K562 (cell line): ENCODE measurements around the gene ELOB. TPM values are rescaled to one million over a fixed set of nuclear protein-coding genes. Genes with fewer than 3 reads are reported as not detected.

Experiments used
- ATAC-seq: fragments of 200-7000 bp; cut with Tn5 transposase; 3 replicates; pipeline ENCODE4 v1.9.1; 2020; ENCODE audit warnings: moderate library complexity
- BruUV-seq: library from RNA; stranded (reverse); fragments of 400-500 nt; replicated peaks from 2 replicates; lab custom pipeline; 2021; lab: Mats Ljungman, UMichigan
- CTCF ChIA-PET: fragments of 300-600 bp; formaldehyde crosslinking; extraction: SDS; loops from one replicate; lab custom pipeline; 2021; ENCODE audit warnings: low intra/inter-chr PET ratio; lab: Yijun Ruan, JAX
- POLR2A ChIA-PET: fragments of 300-600, 350-650 bp; sonication (Branson Sonifier 250); formaldehyde crosslinking; extraction: SDS; loops from one replicate; lab custom pipeline; 2021; ENCODE audit warnings: antibody characterized with exemption, inconsistent platforms; lab: Yijun Ruan, JAX
- DNase-seq, 4 experiments: peaks; one replicate each; pipeline versions ENCODE4 v3.0.0 to v3.0.0-alpha.2; 2011 to 2018; ENCODE audit warnings: low spot score in 3 of 4, mixed read lengths in 3 of 4; ENCODE audit errors: extremely low read depth in 1 of 4
- FAIRE-seq: peaks from 2 replicates; lab custom pipeline; 2011; peaks lifted over from hg19 to GRCh38; lab: Jason Lieb, UNC
- H2AFZ ChIP-seq: 2 replicates; pipeline ENCODE4 v1.6.0; 2011; ENCODE audit warnings: low read depth, low read length, control low read depth, inconsistent platforms
- H3K27ac ChIP-seq: fragments of 200-600 bp; 3 replicates; pipeline ENCODE4 v1.8.0; 2011; ENCODE audit warnings: low read depth, mild to moderate bottlenecking, control low read depth, inconsistent platforms, low read length, moderate library complexity, mixed read lengths; ENCODE audit errors: extremely low read depth
- H3K27me3 ChIP-seq, 2 experiments: fragments of 300-600 bp in 1 of 2; 2 replicates in 1 of 2; 3 replicates in 1 of 2; pipeline versions ENCODE4 v1.6.0 to v1.8.0; 2011; ENCODE audit warnings: inconsistent platforms in 2 of 2, low read length in 2 of 2, mild to moderate bottlenecking in 1 of 2, mixed read lengths in 1 of 2, moderate library complexity in 1 of 2; ENCODE audit not compliant: control insufficient read depth in 2 of 2, insufficient read depth in 2 of 2
- H3K36me3 ChIP-seq: fragments of 300-600 bp; 3 replicates; pipeline ENCODE4 v1.8.0; 2011; ENCODE audit warnings: mild to moderate bottlenecking, low read length, inconsistent platforms; ENCODE audit not compliant: control insufficient read depth, insufficient read depth
- H3K4me1 ChIP-seq, 2 experiments: fragments of 200-600 bp in 1 of 2; replicated peaks in 1 of 2; 2 replicates in 1 of 2; 3 replicates in 1 of 2; pipeline versions ENCODE4 v1.5.1 to v1.8.0; 2011; ENCODE audit warnings: inconsistent platforms in 2 of 2, low read length in 2 of 2, mild to moderate bottlenecking in 1 of 2, mixed read lengths in 1 of 2, moderate library complexity in 1 of 2; ENCODE audit not compliant: control insufficient read depth in 2 of 2, insufficient read depth in 2 of 2
- H3K4me2 ChIP-seq: 2 replicates; pipeline ENCODE4 v1.6.1; 2011; ENCODE audit warnings: low read length, control low read depth, inconsistent platforms, mixed read lengths; ENCODE audit not compliant: insufficient read depth
- H3K4me3 ChIP-seq: fragments of 200-600 bp; sonication (generic), shearing (Covaris generic); 2 replicates; pipeline ENCODE4 v1.5.1; 2016; ENCODE audit warnings: control low read depth, inconsistent platforms
- H3K79me2 ChIP-seq: fragments of 200-600 bp; 3 replicates; pipeline ENCODE4 v1.8.0; 2011; ENCODE audit warnings: low read length, inconsistent platforms; ENCODE audit not compliant: control insufficient read depth, insufficient read depth
- H3K9ac ChIP-seq, 2 experiments: 2 replicates each; pipeline versions ENCODE4 v1.6.0 to v1.6.1; 2011; ENCODE audit warnings: low read depth in 2 of 2, low read length in 2 of 2, control low read depth in 1 of 2, inconsistent platforms in 1 of 2, mild to moderate bottlenecking in 1 of 2, mixed read lengths in 1 of 2; ENCODE audit not compliant: insufficient read depth in 1 of 2
- H3K9me1 ChIP-seq: one replicate; pipeline ENCODE4 v1.6.0; 2011; ENCODE audit warnings: inconsistent platforms, mild to moderate bottlenecking, low read length, moderate library complexity; ENCODE audit not compliant: control insufficient read depth, insufficient read depth
- H3K9me3 ChIP-seq: replicated peaks from 2 replicates; pipeline ENCODE4 v1.5.1; 2011; ENCODE audit warnings: low read depth, low read length, inconsistent platforms; ENCODE audit not compliant: control insufficient read depth, insufficient read depth
- H4K20me1 ChIP-seq: replicated peaks from 2 replicates; pipeline ENCODE4 v1.6.1; 2011; ENCODE audit warnings: low read length, inconsistent platforms, mixed read lengths; ENCODE audit not compliant: control insufficient read depth, insufficient read depth
- ARID3A ChIP-seq: IDR thresholded peaks from 2 replicates; pipeline ENCODE4 v1.6.1; 2012; ENCODE audit warnings: low read depth, low read length, improper control_type of control experiment, borderline replicate concordance
- DPF2 ChIP-seq: fragments of 450-650 bp; IDR thresholded peaks from 2 replicates; pipeline ENCODE4 v1.6.1; 2016
- FOXM1 ChIP-seq, 2 experiments: fragments of 450-650 bp in 1 of 2; sonication (generic) in 1 of 2; formaldehyde crosslinking in 1 of 2; IDR thresholded peaks; 2 replicates each; pipeline versions ENCODE4 v1.6.1 to v1.9.0; 2017 to 2022; ENCODE audit warnings: low read depth in 2 of 2, mild to moderate bottlenecking in 2 of 2, missing genetic modification reagents in 1 of 2, moderate library complexity in 1 of 2
- FOXP4 ChIP-seq: sonication (generic); formaldehyde crosslinking; IDR thresholded peaks from 2 replicates; pipeline ENCODE4 v1.8.0; 2022; ENCODE audit warnings: mild to moderate bottlenecking, missing genetic modification reagents, borderline replicate concordance
- FUS ChIP-seq: fragments of 200-400 bp; formaldehyde crosslinking; optimal IDR thresholded peaks from 2 replicates; pipeline ENCODE3; 2017; ENCODE audit warnings: low read depth, low read length
- HMBOX1 ChIP-seq: sonication (generic); IDR thresholded peaks from 2 replicates; pipeline ENCODE4 v1.6.1; 2016
- ILF3 ChIP-seq: fragments of 450-650 bp; IDR thresholded peaks from 2 replicates; pipeline ENCODE4 v1.6.1; 2018; ENCODE audit warnings: antibody characterized with exemption, mild to moderate bottlenecking, moderate library complexity, borderline replicate concordance
- MBD1 ChIP-seq: fragments of 250-450 bp; sonication (Bioruptor Pico); IDR thresholded peaks from 2 replicates; pipeline ENCODE4 v1.8.0; 2022; ENCODE audit warnings: inconsistent platforms
- MED1 ChIP-seq: sonication (generic); formaldehyde crosslinking; IDR thresholded peaks from 2 replicates; pipeline ENCODE4 v1.8.1; 2023; ENCODE audit warnings: missing genetic modification reagents, borderline replicate concordance
- PURB ChIP-seq: sonication (generic); formaldehyde crosslinking; IDR thresholded peaks from 2 replicates; pipeline ENCODE4 v1.9.0; 2021; ENCODE audit warnings: low read depth, mild to moderate bottlenecking, missing genetic modification reagents
- RBM34 ChIP-seq: fragments of 200-400 bp; formaldehyde crosslinking; IDR thresholded peaks from 2 replicates; pipeline ENCODE4 v1.6.1; 2018; ENCODE audit warnings: low read length, borderline replicate concordance; ENCODE audit not compliant: insufficient read depth
- SRSF9 ChIP-seq: fragments of 200-400 bp; formaldehyde crosslinking; IDR thresholded peaks from 2 replicates; pipeline ENCODE4 v1.6.1; 2017; ENCODE audit warnings: low read depth, low read length, borderline replicate concordance
- STAT5B ChIP-seq: fragments of 250-450 bp; sonication (Bioruptor Pico); IDR thresholded peaks from 2 replicates; pipeline ENCODE4 v1.8.0; 2021; ENCODE audit warnings: mild to moderate bottlenecking, inconsistent platforms
- TAF1 ChIP-seq: IDR thresholded peaks from 2 replicates; pipeline ENCODE4 v1.6.1; 2011; ENCODE audit warnings: mild to moderate bottlenecking, low read length, moderate library complexity; ENCODE audit not compliant: insufficient read depth, control insufficient read depth, severe bottlenecking; ENCODE audit errors: extremely low read depth
- ZNF133 ChIP-seq: fragments of 250-450 bp; sonication (Bioruptor Pico); IDR thresholded peaks from 2 replicates; pipeline ENCODE4 v1.4.0; 2020; ENCODE audit warnings: mild to moderate bottlenecking
- ZNF239 ChIP-seq: fragments of 250-450 bp; sonication (Bioruptor Pico); IDR thresholded peaks from 2 replicates; pipeline ENCODE4 v1.4.0; 2020; ENCODE audit warnings: mild to moderate bottlenecking
- ZSCAN32 ChIP-seq: fragments of 450-650 bp; formaldehyde crosslinking; IDR thresholded peaks from 2 replicates; pipeline ENCODE4 v1.4.0; 2020; ENCODE audit warnings: mild to moderate bottlenecking, moderate library complexity
- WGBS: fragments of 100-300 bp; shearing (Covaris generic); methylation state at CpG from one replicate; pipeline ENCODE4 v1.1.6; 2016; ENCODE audit warnings: low coverage, mixed read lengths; ENCODE audit not compliant: insufficient coverage; ENCODE audit errors: missing lambda C conversion rate; 5-methylcytosine and 5-hydroxymethylcytosine counted together
- in situ Hi-C: fragments of 300-500 bp; cut with MboI; formaldehyde crosslinking; loops from 4 replicates; pipeline ENCODE4 v1.15.0; 2018; ENCODE audit warnings: inconsistent platforms, mixed read lengths
- intact Hi-C: fragments of 100-400 bp; cut with micrococcal nuclease; formaldehyde crosslinking; loops from 2 replicates; pipeline ENCODE4 v1.14.2; 2022
- polyA plus RNA-seq, 8 experiments: library from polyadenylated mRNA; depleted of rRNA in 4 of 8; stranded (reverse) in 5 of 8; unstranded in 3 of 8; fragments of >200 nt; fragmentation: Nextera tagmentation in 2 of 8; fragmentation: Illumina TruSeq in 1 of 8; extraction: Ambion mirVana in 2 of 8; extraction: Trizol in 1 of 8; gene quantifications; 2 replicates each; pipeline versions ENCODE4 v1.2.1 to v1.2.3, GENCODE V29; 2011 to 2014; ENCODE audit warnings: inconsistent platforms in 1 of 8, missing spikeins in 1 of 8
- total RNA-seq, 7 experiments: library from RNA; depleted of rRNA in 6 of 7; stranded (reverse); fragments of >200 nt in 6 of 7; fragmentation: Illumina TruSeq in 2 of 7; extraction: Trizol in 2 of 7; gene quantifications; 2 replicates each; pipeline versions ENCODE4 v1.2.1 to v1.2.3, GENCODE V29; 2011 to 2021; ENCODE audit warnings: low replicate concordance in 1 of 7

ELOB gene
- total and polyA plus RNA-seq, 9 of the 15 experiments (the other 6 are each of a cell fraction or from before 2014, with no cell fraction given): 63.2 to 791 (median 237) TPM

- Histone ChIP-seq H2AFZ (no peak overlapping the region), H3K4me2 (no peak overlapping the region), H3K4me1 (peaks cover 17 to 45% of the 10 kb centered on the region in 2 experiments; a peak in 4 of 5 replicates), H3K4me3 (no peak overlapping the region), H4K20me1 (no peaks in the 10 kb centered on the region), H3K9me1 (no peaks in the 10 kb centered on the region), H3K27me3 (peaks cover 4 to 16% of the 10 kb centered on the region in 2 experiments; a peak in 2 of 5 replicates), H3K36me3 (peaks cover 7% of the 10 kb centered on the region; the same call in 2 of the 3 replicates), H3K79me2 (peaks cover 23% of the 10 kb centered on the region), H3K27ac (no peak overlapping the region), H3K9ac (peak overlapping the region in 1 of 2 experiments; percentile 56; a peak in 2 of 4 replicates), H3K9me3 (no peaks in the 10 kb centered on the region)
- POLR2A ChIA-PET: no interaction called here
- BruUV-seq: no TSS peak
- CTCF ChIA-PET: no interaction called here
- intact Hi-C loops: no loop called here
- FAIRE-seq: no peak
- in situ Hi-C loops: no loop called here
- DNase-seq: no peak
- ATAC-seq: no peak
- WGBS: 41% methylated on average over 7 of the region's 7 CpGs
- TF ChIP-seq MED1 (CRISPR knock-in tag) (no peak), ZSCAN32 (CRISPR knock-in tag) (no peak), FOXP4 (CRISPR knock-in tag) (no peak), RBM34 (no peak), FUS (no peak), ZNF133 (CRISPR knock-in tag) (no peak), FOXM1 (IDR thresholded peaks at IDR 0.05; ENCODE audit: low read depth) (no peak), FOXM1 (CRISPR knock-in tag; IDR thresholded peaks at IDR 0.05; ENCODE audit: low read depth) (no peak), PURB (no peak), ZNF239 (CRISPR knock-in tag) (no peak), DPF2 (no peak), TAF1 (no peak), STAT5B (CRISPR knock-in tag) (no peak), MBD1 (CRISPR knock-in tag) (no peak), ARID3A (no peak), SRSF9 (no peak), ILF3 (no peak), HMBOX1 (no peak)
Measured at GRCh38 chr16:2813771-2814221, 36.7 kb upstream of the ELOB start.
